Esophagus muscularis mucosa (tissue), 3 donors: ENCODE measurements around the gene MAP4K1.

Experiments used
- POLR2A ChIP-seq: fragments of 450-650 bp; IDR thresholded peaks from one replicate; pipeline ENCODE4 v1.6.1; 2017; ENCODE audit warnings: antibody characterized with exemption, moderate library complexity, mild to moderate bottlenecking, low read depth
- POLR2AphosphoS5 ChIP-seq, 2 donors: sonication (generic); formaldehyde crosslinking; IDR thresholded peaks; one replicate each; pipeline ENCODE4 v1.6.1; 2017; ENCODE audit warnings: antibody characterized with exemption in 2 of 2
- TF ChIP-seq, protein P1 (sequence below), 3 experiments: fragments of 200-600 bp in 2 of 3; fragments of 450-650 bp in 1 of 3; sonication (generic) in 2 of 3; IDR thresholded peaks; one replicate each; pipeline ENCODE4 v1.5.1; 2017 to 2019; ENCODE audit warnings: antibody characterized with exemption in 3 of 3, mild to moderate bottlenecking in 2 of 3, moderate library complexity in 1 of 3

DNA sequence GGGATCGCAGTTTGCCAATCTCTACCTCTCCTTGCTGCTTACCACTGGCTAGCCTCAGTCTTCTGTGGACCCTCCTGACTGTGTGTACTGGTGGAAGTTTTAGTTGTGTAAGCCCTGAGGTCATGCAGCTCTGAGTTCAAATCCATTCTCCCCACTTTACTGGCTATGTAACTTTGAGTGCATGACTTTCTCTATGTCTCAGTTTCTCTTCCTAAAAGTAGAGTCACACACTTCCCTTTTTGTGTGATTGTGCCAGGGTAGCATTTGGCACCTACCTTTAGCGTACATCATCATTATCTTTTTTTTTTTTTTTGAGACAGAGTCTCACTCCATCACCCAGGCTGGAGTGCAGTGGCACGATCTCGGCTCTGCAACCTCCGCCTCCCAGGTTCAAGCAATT, 70.3 kb downstream of the MAP4K1 start:
- TF ChIP-seq, protein P1, sequence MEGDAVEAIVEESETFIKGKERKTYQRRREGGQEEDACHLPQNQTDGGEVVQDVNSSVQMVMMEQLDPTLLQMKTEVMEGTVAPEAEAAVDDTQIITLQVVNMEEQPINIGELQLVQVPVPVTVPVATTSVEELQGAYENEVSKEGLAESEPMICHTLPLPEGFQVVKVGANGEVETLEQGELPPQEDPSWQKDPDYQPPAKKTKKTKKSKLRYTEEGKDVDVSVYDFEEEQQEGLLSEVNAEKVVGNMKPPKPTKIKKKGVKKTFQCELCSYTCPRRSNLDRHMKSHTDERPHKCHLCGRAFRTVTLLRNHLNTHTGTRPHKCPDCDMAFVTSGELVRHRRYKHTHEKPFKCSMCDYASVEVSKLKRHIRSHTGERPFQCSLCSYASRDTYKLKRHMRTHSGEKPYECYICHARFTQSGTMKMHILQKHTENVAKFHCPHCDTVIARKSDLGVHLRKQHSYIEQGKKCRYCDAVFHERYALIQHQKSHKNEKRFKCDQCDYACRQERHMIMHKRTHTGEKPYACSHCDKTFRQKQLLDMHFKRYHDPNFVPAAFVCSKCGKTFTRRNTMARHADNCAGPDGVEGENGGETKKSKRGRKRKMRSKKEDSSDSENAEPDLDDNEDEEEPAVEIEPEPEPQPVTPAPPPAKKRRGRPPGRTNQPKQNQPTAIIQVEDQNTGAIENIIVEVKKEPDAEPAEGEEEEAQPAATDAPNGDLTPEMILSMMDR (IDR thresholded peaks at IDR 0.05), result no peak
- TF ChIP-seq POLR2A, result no peak
- no peak for TF ChIP-seq POLR2AphosphoS5 (IDR thresholded peaks at IDR 0.05)
